Mucosa of descending colon (tissue), 3 donors: ENCODE measurements around the gene GALNT7. TPM values are rescaled to one million over a fixed set of nuclear protein-coding genes. Genes with fewer than 3 reads are reported as not detected.

Experiments used
- ATAC-seq: fragments of 200-7000 bp; cut with Tn5 transposase; one replicate; pipeline ENCODE4 v1.9.1; 2020; ENCODE audit warnings: mild to moderate bottlenecking, moderate library complexity
- DNase-seq, 3 donors: peaks; one replicate each; pipeline ENCODE4 v3.0.0-alpha.2; 2020
- H3K36me3 ChIP-seq: fragments of 200-600 bp; one replicate; pipeline ENCODE4 v1.8.0; 2021; ENCODE audit warnings: low read depth, mild to moderate bottlenecking
- H3K4me1 ChIP-seq: fragments of 200-600 bp; one replicate; pipeline ENCODE4 v1.8.0; 2021; ENCODE audit warnings: low read depth, mild to moderate bottlenecking
- H3K4me3 ChIP-seq: fragments of 200-600 bp; one replicate; pipeline ENCODE4 v1.8.0; 2021; ENCODE audit warnings: mild to moderate bottlenecking
- H3K9me3 ChIP-seq: fragments of 200-600 bp; one replicate; pipeline ENCODE4 v1.8.0; 2021; ENCODE audit warnings: mild to moderate bottlenecking
- CTCF ChIP-seq: fragments of 200-600 bp; IDR thresholded peaks from one replicate; pipeline ENCODE4 v1.8.0; 2022; ENCODE audit warnings: antibody characterized with exemption, mild to moderate bottlenecking
- intact Hi-C, 2 donors: fragments of 100-400 bp; cut with DNase I in 1 of 2; cut with micrococcal nuclease in 1 of 2; formaldehyde crosslinking; loops; one replicate each; pipeline versions ENCODE4 v1.11.0 to v1.11.1; 2022; cut with DNase I, micrococcal nuclease
- total RNA-seq, 3 donors: library from RNA; stranded (reverse); fragmentation: NEBNext Ultra II Directional in 2 of 3; extraction: Animal tissue kit (Norgen Biotek cat#: 25700) in 2 of 3; gene quantifications; one replicate each; pipeline versions ENCODE4 v1.2.1 to v1.2.4, GENCODE V29; 2021 to 2023
- donor health status: DM: no; HTN: no; CAD: no; lungs with moderate emphysema.
- donor health status: DM: no; HTN: no; CAD: no.
- donor health status: DM: no; HTN: yes; CAD: no.

GALNT7 gene
- total RNA-seq, 3 donors from 2014 or later = 61.4 to 141 (median 109) TPM

GRCh38 chr4:173243917-173244658, 75.5 kb downstream of the GALNT7 start:
- ATAC-seq = peak; percentile 32
- Histone ChIP-seq H3K36me3 (no peaks in the 10 kb centered on the region), H3K4me3 (no peak overlapping the region), H3K9me3 (no peaks in the 10 kb centered on the region), H3K4me1 (peaks cover 3% of the 10 kb centered on the region)
- intact Hi-C loops = no loop called here
- no peak for TF ChIP-seq CTCF
- DNase-seq = no peak

GRCh38 chr4:173245952-173246351, 77.3 kb downstream of the GALNT7 start:
- TF ChIP-seq CTCF = no peak
- Histone ChIP-seq H3K4me3 (no peak overlapping the region), H3K4me1 (peaks cover 3% of the 10 kb centered on the region), H3K9me3 (no peaks in the 10 kb centered on the region), H3K36me3 (no peaks in the 10 kb centered on the region)
- intact Hi-C loops = no loop called here
- DNase-seq (no peak), ATAC-seq (no peak)

- no peaks in the 10 kb centered on the region for H3K9me3 ChIP-seq
- no peak overlapping the region for H3K4me3 ChIP-seq
- H3K36me3 ChIP-seq = no peaks in the 10 kb centered on the region
- intact Hi-C loops = no loop called here
- ATAC-seq (no peak), DNase-seq (no peak)
- no peak for TF ChIP-seq CTCF
- H3K4me1 ChIP-seq = peaks cover 3% of the 10 kb centered on the region
Measured at GRCh38 chr4:173246719-173247118, 78.1 kb downstream of the GALNT7 start.

- TF ChIP-seq CTCF = no peak
- no peak for ATAC-seq
Measured at GRCh38 chr4:173247321-173247720, 78.7 kb downstream of the GALNT7 start.

GRCh38 chr4:173248690-173249089, 80.1 kb downstream of the GALNT7 start:
- no peak for TF ChIP-seq CTCF
- DNase-seq (no peak), ATAC-seq (no peak)
- intact Hi-C loops = no loop called here
- no peaks in the 10 kb centered on the region for H3K36me3 ChIP-seq
- no peaks in the 10 kb centered on the region for H3K4me1 ChIP-seq
- H3K4me3 ChIP-seq = no peak overlapping the region
- no peaks in the 10 kb centered on the region for H3K9me3 ChIP-seq

More at GRCh38 chr4:173247321-173247720, 78.7 kb downstream of the GALNT7 start:
- no peaks in the 10 kb centered on the region for H3K36me3 ChIP-seq
- H3K4me3 ChIP-seq = no peak overlapping the region
- H3K9me3 ChIP-seq = no peaks in the 10 kb centered on the region
- no peak for DNase-seq
- intact Hi-C loops = no loop called here
- peaks cover 3% of the 10 kb centered on the region for H3K4me1 ChIP-seq
